ENCODE measurements around the gene ZDHHC22.
A peak's percentile ranks its signal among the peaks of the same experiment; 100 is the strongest.

The ZDHHC22 gene

GRCh38 chr14:77102154-77102553, 39.4 kb downstream of the ZDHHC22 start:
- no peak for DNase-seq

DNA sequence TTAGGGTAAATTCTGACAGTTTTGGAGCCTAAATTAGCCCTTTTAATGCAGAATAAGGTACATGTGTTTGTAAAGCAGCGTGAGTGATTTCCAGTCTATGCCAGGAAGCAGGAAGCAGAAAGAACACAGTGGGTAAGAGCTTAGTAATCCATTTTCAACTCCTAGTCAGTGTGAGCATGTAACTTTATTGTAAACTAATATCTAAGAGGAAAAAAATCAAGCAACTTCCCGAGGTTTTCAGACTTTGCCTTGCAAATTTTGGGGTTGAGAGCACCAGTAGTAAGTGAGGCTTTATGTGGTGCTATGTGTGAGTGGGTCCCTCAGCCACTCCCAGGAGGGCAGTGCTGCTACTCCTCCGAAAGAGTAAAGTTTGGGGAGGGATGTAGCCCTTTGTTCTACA, 40.6 kb downstream of the ZDHHC22 start:
- DNase-seq: no peak

GRCh38 chr14:77099425-77100167, 42.0 kb downstream of the ZDHHC22 start:
- DNase-seq: no peak

- peak; percentile 75 to 77 for DNase-seq
Observed at GRCh38 chr14:77098529-77099353, 42.9 kb downstream of the ZDHHC22 start.

DNA sequence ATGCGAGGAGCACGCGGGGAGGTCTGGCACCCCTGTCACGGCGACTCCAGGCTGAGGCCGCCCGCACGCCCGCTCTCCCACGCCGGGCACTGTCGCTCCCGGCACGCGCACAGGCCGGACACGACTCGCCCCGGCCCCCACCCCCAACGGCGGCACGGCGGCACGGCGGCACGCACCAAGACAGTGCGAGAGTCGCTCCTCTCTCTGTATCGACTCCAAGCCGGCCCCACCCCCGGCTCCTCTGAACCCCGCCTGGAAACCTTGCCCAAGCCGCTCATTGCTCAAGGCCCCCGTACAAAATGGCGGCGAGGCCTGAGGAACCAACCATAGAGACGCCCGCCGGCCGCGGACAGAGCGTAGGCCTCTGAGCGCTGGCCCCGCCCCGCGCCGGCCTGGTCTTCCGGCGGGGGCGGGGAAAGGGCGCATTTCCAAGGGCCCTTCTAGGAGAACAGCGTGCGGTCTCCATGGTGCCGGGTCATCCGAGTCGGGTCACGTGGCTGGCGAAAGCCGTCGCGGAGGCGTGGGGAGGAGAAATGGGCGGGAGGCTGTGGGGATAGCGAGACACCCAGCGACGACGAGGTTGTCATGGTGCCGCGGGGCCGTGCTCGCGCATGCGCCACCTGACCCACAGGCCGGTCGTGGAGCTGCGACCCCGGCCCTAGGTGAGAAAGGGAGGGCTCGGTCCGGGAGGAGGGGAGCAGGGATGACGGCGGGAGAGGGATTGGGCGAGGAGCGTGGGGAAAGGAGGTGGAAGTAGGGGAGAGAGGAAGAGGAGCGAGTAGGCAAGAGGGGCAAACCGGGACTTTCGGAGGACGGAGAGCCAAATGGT, 43.7 kb downstream of the ZDHHC22 start, which contains the start of gene CIPC:
CIPC (plus strand) TSS at position 559 of the 829 bp plus-strand sequence. CDS start 7,451 bp downstream, outside the sequence.
- DNase-seq: peak; percentile 95 to 96

DNA sequence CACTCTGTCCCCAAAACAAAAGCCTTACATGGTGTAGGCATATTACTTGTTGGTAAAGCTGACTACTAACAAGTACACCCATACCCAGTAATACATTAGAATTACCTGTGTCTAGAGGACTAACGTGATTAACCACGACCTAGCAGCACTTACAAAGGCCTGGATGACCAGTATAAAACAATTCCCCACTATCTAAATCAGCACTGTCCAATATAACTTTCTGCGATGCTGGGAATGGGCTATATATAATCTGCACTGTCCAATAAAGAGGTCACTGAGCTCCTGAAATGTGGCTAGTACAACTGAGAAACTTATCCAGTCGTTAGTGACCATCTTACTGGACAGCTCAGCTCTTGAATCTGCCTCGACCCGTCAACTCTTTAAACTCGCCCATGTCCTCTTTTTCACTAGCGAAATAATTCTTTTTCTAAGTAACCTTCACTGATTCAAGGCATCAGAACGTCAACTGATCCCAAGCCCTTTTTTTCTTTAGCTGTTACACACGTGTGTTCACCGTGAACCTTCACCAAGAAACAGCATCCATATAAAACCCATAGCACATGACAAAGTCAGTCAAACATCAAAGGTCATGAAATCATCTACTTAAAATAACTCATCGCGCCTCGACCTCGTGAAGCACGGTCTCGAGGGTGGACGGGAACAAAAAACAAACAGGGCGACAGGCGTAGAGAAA, 44.4 kb downstream of the ZDHHC22 start:
- no peak for DNase-seq

GRCh38 chr14:77094672-77095284, 46.8 kb downstream of the ZDHHC22 start:
- peak in 1 of 2 experiments; percentile 27 for DNase-seq

DNA sequence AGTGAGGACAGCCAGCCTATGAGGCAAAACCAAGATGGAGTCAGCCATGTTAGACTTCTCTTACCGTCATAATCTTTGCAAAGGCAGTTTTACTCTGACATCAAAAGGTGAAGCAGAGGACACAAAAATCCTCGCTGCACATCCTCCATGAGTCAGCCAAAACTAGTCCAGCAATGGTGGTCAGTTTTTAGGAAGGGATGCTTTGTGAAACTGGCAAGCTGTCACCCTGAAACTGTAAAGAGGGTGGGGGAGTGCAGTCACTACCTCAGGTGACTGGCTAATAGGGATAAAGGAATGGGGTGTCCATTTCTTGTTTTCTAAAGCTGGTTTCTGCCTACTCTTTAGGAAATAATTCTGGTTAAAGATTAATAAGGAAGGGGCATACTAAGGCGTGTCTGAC, 48.9 kb downstream of the ZDHHC22 start:
- DNase-seq: no peak

DNA sequence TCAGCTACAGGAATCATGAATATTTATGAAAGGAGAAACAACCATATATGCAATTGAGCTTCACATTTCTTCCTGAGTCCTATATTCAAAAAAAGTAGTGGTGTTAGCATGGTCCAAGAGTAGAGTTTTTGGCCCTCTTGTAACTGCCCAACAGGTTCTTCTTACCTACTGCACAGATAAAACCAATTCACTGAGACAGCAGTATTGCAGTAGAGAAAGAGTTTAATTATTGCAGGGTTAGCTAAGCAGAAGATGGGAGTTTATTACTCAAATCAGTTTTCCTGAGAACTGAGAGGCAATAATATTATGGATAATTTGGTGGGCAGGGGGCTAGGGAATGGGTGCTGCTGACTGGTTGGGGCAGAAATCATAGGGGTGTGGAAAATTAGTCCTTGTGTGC, 50.1 kb downstream of the ZDHHC22 start:
- DNase-seq: no peak

- no peak for DNase-seq
Observed at GRCh38 chr14:77088645-77089044, 52.9 kb downstream of the ZDHHC22 start.

DNA sequence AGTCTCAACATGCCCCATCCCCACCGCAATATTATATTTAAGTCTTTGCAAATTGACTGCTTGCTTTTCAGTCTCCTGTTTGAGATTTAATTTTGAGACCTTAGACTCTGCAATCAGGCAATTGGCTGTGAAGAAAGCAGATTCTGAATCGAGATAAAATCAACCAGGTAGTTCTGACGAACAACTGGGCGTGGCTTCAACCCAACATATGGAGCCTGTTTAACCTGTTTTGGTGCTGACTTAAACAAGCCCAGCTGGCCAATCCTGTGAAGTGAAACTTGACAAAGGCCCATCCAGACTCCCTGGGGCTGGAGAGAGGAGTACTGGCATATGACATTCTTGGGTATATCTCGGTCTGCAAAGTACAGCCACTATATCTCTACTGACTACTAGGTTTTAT, 53.4 kb downstream of the ZDHHC22 start:
- no peak for DNase-seq

GRCh38 chr14:77087631-77088030, 54.0 kb downstream of the ZDHHC22 start:
- DNase-seq: no peak

GRCh38 chr14:77086951-77087350, 54.6 kb downstream of the ZDHHC22 start:
- no peak for DNase-seq

GRCh38 chr14:77086017-77086727, 55.4 kb downstream of the ZDHHC22 start:
- DNase-seq: no peak

GRCh38 chr14:77085538-77085937, 56.1 kb downstream of the ZDHHC22 start:
- DNase-seq: no peak

DNA sequence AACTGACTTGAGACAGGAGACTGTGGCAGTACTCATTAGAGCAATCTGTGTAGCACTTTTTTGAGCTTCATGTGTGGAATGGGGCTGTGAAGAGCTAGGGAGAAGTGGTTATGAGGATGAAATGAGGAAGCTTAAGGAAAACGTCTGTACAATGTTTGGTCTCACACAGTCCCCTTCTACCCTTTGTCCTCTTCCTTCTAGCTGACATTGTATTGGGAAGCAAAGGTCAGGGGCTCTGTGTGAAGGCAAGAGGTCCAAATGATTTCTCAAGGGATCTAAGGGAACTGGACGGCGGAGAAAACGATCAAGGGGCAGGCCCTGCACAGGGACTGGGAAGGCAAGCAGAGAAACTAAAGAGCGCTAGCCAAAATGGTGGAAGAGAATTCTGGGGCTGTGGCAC, 56.6 kb downstream of the ZDHHC22 start:
- no peak for DNase-seq

DNA sequence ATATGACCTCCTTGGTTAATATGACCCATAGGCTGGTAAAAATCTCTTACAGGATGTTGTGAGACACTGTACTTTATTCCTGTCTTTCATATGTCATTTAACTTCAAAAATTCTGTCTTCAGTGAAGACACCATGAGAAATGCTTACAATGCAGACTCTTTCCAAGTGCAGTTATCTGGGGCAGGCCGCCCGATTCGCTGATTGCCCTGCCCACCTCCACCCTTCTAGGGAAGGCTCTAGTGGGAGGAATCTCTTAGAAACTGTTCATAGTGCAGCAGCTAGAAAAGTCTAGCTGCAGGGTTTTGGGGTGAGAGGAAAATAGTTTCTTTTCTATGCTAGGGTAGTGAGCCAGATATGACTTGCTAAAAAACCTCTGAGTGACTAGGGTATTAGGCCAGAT, 58.5 kb downstream of the ZDHHC22 start:
- no peak for DNase-seq

DNA sequence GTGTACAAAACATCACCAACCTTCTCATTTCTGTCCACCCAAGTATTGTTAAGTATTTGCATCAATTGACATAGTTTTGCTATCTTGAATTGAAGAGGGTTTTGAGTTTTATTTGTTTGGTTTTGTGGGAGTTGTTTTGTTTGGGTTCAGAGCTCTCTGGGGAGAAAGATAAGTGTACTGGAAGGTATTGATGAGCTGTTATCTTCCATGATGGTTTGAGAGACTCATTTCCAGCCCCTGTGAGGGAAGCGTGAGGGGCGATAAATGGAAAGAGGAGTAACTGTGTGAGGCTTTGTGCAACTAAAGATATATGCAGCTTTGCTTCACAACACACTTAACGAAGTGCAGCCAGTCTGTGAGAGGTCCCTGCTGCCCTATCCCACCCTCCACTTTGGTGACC, 59.2 kb downstream of the ZDHHC22 start:
- DNase-seq: no peak

Measured in cerebellar nuclear complex (tissue), 1 donor.